NT2/D1 (cell line): ENCODE results near the gene SLC34A1.

Experiments used
- DNase-seq: peaks from one replicate; pipeline ENCODE4 v3.0.0-alpha.2; 2011; ENCODE audit warnings: low read depth, low spot score
- H3K27me3 ChIP-seq: 2 replicates; pipeline ENCODE4 v1.6.0; 2011; ENCODE audit warnings: mild to moderate bottlenecking; ENCODE audit not compliant: insufficient read length, insufficient read depth
- H3K36me3 ChIP-seq: 2 replicates; pipeline ENCODE4 v1.6.1; 2011; ENCODE audit warnings: mild to moderate bottlenecking, low read length, mixed read lengths; ENCODE audit not compliant: insufficient read depth, insufficient read length
- H3K4me1 ChIP-seq: 2 replicates; pipeline ENCODE4 v1.5.1; 2011; ENCODE audit not compliant: insufficient read depth, insufficient read length
- H3K4me3 ChIP-seq: 2 replicates; pipeline ENCODE4 v1.5.1; 2011; ENCODE audit warnings: low read depth; ENCODE audit not compliant: insufficient read length
- H3K9ac ChIP-seq: 2 replicates; pipeline ENCODE4 v1.6.0; 2011; ENCODE audit warnings: low read depth; ENCODE audit not compliant: insufficient read length
- H3K9me3 ChIP-seq: 2 replicates; pipeline ENCODE4 v1.5.1; 2011; ENCODE audit warnings: mild to moderate bottlenecking, low read length; ENCODE audit not compliant: insufficient read depth
- SUZ12 ChIP-seq: IDR thresholded peaks from 2 replicates; pipeline ENCODE4 v1.6.1; 2011; ENCODE audit not compliant: insufficient read length, insufficient read depth; ENCODE audit errors: extremely low read depth
- YY1 ChIP-seq: IDR thresholded peaks from 2 replicates; pipeline ENCODE4 v1.6.1; 2011; ENCODE audit not compliant: insufficient read length, insufficient read depth
- ZNF274 ChIP-seq: IDR thresholded peaks from 2 replicates; pipeline ENCODE4 v1.6.1; 2011; ENCODE audit warnings: mild to moderate bottlenecking, low read depth, low read length

Gene SLC34A1

GRCh38 chr5:177386542-177386941 is 2.3 kb downstream of the SLC34A1 start:
- Histone ChIP-seq H3K4me3 (no peak overlapping the region), H3K27me3 (peaks cover 36% of the 10 kb centered on the region), H3K4me1 (peaks cover 31% of the 10 kb centered on the region), H3K9ac (no peak overlapping the region), H3K9me3 (no peaks in the 10 kb centered on the region), H3K36me3 (no peaks in the 10 kb centered on the region)
- no peak for TF ChIP-seq SUZ12
- no peak for TF ChIP-seq ZNF274
- TF ChIP-seq YY1, result no peak
- DNase-seq, result no peak

- no peaks in the 10 kb centered on the region for H3K36me3 ChIP-seq
- no peaks in the 10 kb centered on the region for H3K9me3 ChIP-seq
- H3K4me1 ChIP-seq, result peaks cover 30% of the 10 kb centered on the region
- peaks cover 38% of the 10 kb centered on the region for H3K27me3 ChIP-seq
- H3K9ac ChIP-seq, result no peak overlapping the region
- no peak overlapping the region for H3K4me3 ChIP-seq
- no peak for DNase-seq
- TF ChIP-seq ZNF274 (no peak), YY1 (no peak), SUZ12 (no peak)
Measured at GRCh38 chr5:177387405-177387804, 3.2 kb downstream of the SLC34A1 start.

- no peaks in the 10 kb centered on the region for H3K36me3 ChIP-seq
- H3K4me1 ChIP-seq, result peaks cover 28% of the 10 kb centered on the region
- no peaks in the 10 kb centered on the region for H3K9me3 ChIP-seq
- TF ChIP-seq SUZ12 (no peak), YY1 (no peak), ZNF274 (no peak)
- H3K27me3 ChIP-seq, result peaks cover 38% of the 10 kb centered on the region
- peak overlapping the region; percentile 22 for H3K9ac ChIP-seq
- DNase-seq, result no peak
- H3K4me3 ChIP-seq, result no peak overlapping the region
Measured at GRCh38 chr5:177388521-177389052, 4.4 kb downstream of the SLC34A1 start.

- no peak overlapping the region for H3K4me3 ChIP-seq
- H3K4me1 ChIP-seq, result peaks cover 28% of the 10 kb centered on the region
- H3K9ac ChIP-seq, result peak overlapping the region; percentile 58
- no peak for DNase-seq
- H3K27me3 ChIP-seq, result peaks cover 38% of the 10 kb centered on the region
- no peaks in the 10 kb centered on the region for H3K9me3 ChIP-seq
- no peaks in the 10 kb centered on the region for H3K36me3 ChIP-seq
- TF ChIP-seq SUZ12 (no peak), YY1 (no peak), ZNF274 (no peak)
Measured at GRCh38 chr5:177389241-177390169, 5.3 kb downstream of the SLC34A1 start.

GRCh38 chr5:177390363-177391300 is 6.4 kb downstream of the SLC34A1 start:
- peak; percentile 87 for DNase-seq
- no peak overlapping the region for H3K4me3 ChIP-seq

GRCh38 chr5:177392765-177393164 is 8.5 kb downstream of the SLC34A1 start:
- no peak for DNase-seq

More at GRCh38 chr5:177390363-177391300, 6.4 kb downstream of the SLC34A1 start:
- no peaks in the 10 kb centered on the region for H3K9me3 ChIP-seq
- TF ChIP-seq SUZ12 (no peak), YY1 (no peak), ZNF274 (no peak)
- peaks cover 35% of the 10 kb centered on the region for H3K27me3 ChIP-seq
- peak overlapping the region; percentile 59 for H3K9ac ChIP-seq
- H3K4me1 ChIP-seq, result peaks cover 28% of the 10 kb centered on the region
- no peaks in the 10 kb centered on the region for H3K36me3 ChIP-seq

More at GRCh38 chr5:177392765-177393164, 8.5 kb downstream of the SLC34A1 start:
- H3K27me3 ChIP-seq, result peaks cover 32% of the 10 kb centered on the region
- H3K9ac ChIP-seq, result no peak overlapping the region
- peaks cover 30% of the 10 kb centered on the region for H3K4me1 ChIP-seq
- H3K4me3 ChIP-seq, result no peak overlapping the region
- no peaks in the 10 kb centered on the region for H3K9me3 ChIP-seq
- no peaks in the 10 kb centered on the region for H3K36me3 ChIP-seq
- TF ChIP-seq SUZ12 (no peak), YY1 (no peak), ZNF274 (no peak)
